ENCODE measurements around the gene FAF2.

- TF ChIP-seq CTCF (IDR thresholded peaks at IDR 0.05 in 4 of 5, conservative IDR thresholded peaks at IDR 0.05 in 1 of 5) (no peak), POLR2A (IDR thresholded peaks at IDR 0.05) (no peak)
Measured at GRCh38 chr5:176532795-176533194, 84.6 kb downstream of the FAF2 start.
